ENCODE results near the gene SSBP2.

The SSBP2 gene

DNA sequence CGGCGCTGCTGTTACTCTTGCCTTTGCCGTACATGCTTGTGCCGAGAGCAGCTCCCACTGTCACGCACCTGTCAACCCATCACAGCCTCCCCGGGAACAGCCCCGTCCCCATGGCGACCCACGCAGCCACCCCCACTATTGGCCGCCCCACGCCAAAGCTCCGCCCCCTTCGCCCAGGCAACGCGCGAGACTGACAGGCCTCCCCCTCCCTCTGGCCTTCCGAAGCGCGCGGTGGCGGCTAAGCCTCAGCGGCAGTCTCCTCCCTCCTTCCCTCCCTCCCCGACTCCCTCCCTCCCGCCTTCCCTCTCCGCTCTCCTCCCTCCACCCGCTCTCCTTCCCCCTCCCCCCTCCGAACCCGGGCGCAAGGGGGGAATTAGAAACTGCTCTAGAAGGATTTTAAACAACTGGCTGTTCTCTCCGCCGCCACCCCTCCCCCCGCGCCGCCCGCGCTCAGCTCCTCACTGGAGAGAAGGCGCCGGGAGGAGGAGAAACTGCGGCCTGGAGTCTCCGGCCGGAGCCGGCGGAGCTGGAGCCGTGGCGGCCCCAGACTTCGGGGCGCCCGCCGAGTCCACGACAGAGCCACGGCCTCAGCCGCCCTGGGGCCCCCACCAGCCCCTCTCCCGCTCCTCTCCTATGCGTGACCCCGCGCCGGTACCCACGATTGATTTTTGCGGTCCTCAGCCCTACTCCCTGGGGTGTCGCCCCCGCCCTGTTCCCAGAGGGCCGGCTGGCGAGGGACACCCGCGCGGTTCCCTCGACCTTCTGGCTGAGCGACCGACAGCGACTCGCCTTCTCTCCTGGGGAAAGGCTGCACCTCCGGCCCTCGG, at the start of gene SSBP2:
Gene SSBP2 (minus strand): TSS at position 89 of the 827 bp plus-strand sequence. CDS start 55 bp downstream, at position 34.
- peak; percentile 96 for DNase-seq

DNA sequence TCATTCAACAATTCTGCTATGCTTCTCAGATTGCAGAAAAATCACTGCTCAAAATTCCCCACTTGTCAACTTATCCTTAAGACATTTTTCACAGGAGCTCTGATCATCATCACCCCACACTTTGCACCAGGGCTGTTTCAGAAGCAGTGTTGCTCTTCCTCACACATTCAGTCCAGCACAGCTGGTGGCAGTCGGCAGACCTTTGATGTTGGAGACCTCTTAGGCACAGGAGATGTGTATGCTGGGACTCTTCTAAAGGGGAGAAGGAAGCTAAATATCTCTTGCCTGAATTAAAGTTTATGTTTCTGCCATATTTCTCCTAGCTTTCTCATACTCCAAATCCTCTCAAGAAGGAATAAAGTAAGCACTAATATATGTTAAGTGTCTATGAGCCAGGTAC, 44.8 kb upstream of the SSBP2 start:
- no peak for DNase-seq

DNA sequence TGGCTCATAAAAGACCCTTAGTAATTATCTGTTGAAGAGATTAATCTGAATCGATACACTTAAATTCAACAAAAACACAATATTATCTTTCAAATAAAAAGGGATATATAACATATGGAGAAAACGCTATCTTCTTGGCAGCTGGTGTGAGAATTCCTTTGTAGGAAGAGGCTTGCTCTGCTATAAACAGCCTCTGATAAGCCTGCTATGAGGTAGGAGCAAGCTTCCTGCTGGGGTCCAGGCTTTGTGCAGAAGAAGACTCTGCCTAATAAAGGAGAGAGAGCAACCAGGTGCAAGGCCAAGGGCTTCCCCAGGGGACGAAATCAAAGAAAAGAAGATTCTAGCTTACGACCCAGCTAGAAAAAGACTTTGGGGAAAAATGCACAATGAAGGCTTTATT, 43.3 kb upstream of the SSBP2 start:
- no peak for DNase-seq

DNA sequence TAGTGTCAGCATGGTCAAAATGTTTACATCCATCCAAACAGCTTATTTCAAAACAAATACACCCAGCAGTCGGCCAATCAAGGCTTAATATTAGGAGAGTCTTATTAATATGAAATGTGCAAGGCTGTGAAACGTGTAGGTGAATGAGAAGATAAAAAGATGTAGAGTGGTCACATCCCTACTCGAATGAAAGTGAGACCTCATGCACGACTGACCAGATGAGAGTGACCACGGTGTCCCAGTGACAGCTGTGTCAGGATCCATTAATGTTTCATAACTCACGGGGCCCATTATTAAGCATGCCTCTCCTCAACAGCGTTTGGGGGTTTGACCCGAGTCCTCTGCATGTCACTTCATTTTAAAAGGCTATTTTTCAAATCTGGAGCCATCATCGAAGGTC, 39.4 kb upstream of the SSBP2 start:
- DNase-seq, result no peak

DNA sequence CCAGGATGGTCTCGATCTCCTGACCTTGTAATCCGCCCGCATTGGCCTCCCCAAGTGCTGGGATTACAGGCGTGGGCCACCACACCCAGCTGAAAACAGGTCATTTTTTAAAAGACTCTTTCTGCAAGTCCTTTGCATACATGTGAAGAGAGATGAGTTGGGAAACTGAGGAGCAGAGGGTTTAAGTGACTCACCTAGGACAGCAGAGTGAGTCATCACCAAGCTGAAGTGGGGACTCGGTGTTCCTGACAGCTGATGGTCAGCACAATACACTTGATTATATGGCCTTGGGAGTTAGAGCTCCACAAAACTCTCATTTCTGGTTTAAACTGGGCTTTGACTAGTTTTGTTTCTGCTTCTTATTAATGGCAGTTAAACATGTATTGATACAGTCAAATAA, 38.1 kb upstream of the SSBP2 start:
- no peak for DNase-seq

DNA sequence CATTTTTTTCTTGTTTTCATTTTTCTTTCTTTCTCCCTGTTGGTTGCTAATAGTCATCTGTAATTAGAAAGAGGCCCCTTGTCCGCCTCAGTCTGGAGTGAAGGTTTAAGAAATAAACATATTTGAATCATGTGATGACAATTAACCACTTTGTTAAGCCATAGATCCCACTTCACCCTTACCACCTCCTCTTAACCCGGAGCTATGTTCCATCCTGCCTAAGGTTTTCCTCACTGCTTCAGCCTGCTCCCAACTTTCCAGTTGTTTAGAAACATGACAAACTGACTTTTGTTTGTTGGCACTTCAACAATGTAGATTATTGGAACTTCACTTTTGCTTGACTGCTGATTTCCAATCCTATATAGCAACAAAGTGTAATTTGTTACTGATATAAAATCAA, 37.4 kb upstream of the SSBP2 start:
- no peak for DNase-seq

DNA sequence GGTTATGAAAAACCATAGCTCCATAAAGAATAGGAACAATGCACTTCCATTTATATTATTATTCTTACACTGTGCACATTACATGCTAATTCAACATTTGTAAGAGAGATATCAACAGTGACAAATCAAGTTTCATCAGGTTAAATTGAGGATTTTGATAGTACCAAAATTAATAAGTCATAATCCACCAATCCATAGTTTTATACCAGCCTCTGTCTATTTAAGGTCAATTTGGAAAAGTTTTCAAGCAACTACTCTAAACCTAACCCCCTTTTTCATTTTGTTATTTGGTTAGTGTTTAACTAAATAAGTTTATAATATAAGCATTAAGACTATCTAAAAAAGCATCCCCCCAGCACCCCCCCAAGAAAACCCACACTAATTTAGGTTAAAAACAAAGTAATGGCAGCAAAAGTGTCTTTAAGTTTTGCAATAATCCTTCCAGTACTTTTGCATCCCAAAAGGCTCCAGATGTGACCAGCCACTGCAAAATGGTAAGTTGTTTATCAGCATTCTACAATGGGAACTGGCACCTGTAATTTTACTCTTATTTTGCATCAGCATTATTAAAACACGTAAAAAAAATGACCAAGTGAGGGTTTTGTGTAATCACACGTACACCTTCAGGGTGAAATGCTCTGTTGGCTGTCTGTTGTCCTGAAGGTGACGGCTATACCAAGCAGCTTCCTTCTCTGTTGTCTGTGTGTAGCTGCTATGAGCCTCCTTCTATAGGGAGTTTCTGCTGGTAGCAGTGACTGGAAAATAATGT, 36.8 kb upstream of the SSBP2 start:
- no peak for DNase-seq

DNA sequence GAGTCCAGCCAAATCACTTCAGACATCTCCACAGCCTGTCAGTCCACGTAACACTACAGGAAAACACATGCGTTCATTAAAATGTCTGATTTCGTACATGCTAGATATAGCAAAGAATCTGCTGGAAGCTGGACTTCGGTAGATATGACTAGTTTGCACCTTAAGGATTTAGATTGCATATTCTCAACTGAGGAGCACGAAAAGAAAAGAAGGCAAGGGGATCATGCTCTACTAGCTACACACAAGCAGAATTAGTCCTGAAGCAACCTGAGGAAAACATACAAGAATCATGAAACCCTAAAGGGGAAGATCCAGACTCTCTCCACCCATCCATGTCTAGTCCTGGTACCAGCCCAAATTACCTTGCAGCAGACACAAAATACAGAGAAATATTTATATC, 36.1 kb upstream of the SSBP2 start:
- DNase-seq, result no peak

DNA sequence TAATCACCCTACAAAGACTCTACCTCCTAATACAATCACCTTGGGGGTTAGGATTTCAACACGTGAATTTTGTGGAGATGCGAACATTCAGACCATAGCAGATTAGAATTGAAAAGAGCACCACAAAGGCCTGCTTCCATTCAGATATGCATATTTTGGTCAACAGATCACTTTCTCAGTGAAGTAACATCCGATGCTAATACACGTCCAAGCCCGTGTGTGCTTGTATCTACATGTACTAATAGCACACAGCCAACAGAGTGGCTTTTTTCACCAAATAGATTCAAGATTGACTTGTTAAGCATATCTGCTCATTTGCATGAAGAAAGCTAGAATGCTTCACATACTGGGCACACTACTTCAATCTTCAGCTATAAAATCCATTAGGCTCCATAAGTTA, 35.6 kb upstream of the SSBP2 start:
- no peak for DNase-seq

DNA sequence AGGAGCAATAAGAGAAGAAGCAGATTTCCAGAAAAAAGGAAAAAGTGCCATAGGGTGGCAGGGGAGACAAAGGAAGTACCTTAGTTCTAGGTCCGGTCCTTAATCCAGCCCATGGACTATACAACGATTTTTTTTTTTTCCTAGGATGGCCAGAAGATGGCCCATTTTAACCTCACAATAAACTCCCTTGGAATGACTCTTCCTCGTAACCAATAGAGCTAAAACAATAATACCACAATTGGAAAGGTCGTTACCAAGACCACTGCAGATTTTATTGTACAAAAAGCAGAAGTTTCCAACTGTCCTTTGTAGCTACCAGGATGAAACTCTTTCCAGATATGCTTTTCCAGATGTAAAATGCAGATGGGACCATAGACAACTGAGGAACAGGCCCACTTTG, 34.4 kb upstream of the SSBP2 start:
- no peak for DNase-seq

DNA sequence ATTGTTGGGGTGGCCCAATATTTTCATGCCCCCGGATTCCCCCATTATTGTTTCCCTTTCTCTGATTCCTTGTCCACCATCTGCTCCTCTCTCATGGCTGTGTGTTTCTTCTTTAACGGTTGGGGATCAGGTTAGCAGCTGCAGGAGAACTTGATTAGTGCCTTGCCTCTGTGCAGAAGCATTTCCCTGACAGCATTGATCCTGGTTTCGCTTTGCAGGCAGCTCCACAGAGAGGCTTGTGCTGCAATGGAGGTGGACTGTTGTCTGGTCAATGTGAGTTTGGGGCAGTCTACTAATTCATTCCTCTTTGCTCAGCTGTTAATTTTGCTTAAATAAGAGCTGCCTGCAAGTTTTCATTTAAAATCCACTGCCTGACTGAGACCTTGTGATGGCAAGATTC, 32.5 kb upstream of the SSBP2 start:
- peak; percentile 29 for DNase-seq

DNA sequence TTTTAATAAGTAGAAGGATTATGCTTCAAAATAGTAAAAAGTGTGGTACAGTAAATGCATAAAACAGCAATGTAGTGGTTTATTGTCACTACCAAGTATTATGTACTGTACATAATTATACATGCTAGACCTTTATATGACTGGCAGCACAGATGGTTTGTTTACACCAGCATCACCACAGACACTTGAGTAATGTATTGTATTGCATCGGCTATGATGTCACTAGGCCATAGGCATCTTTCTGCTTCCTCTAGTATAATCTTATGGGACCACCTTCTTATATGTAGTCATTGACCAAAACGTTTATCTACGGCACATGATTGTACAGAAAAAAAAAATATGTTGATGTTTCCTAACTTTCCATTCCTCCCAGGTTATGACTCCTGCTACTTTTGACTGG, 31.9 kb upstream of the SSBP2 start:
- no peak for DNase-seq

DNA sequence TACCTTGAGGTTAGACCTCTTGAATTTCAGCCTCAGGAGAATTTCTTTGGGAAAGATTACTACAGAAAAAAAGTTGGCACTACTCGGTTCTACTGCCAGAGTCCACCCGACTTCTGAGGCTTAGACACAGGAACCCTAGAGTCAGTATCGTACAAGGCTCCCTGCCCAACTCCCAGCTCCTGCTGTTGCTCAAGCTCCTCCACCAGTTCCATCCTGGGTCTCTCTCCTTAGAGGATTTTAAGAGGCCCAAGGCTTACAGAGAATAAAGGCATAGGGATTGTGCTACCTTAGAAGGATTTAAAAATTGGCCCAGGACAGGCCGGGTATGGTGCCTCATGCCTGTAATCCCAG, 29.0 kb upstream of the SSBP2 start:
- DNase-seq, result no peak

DNA sequence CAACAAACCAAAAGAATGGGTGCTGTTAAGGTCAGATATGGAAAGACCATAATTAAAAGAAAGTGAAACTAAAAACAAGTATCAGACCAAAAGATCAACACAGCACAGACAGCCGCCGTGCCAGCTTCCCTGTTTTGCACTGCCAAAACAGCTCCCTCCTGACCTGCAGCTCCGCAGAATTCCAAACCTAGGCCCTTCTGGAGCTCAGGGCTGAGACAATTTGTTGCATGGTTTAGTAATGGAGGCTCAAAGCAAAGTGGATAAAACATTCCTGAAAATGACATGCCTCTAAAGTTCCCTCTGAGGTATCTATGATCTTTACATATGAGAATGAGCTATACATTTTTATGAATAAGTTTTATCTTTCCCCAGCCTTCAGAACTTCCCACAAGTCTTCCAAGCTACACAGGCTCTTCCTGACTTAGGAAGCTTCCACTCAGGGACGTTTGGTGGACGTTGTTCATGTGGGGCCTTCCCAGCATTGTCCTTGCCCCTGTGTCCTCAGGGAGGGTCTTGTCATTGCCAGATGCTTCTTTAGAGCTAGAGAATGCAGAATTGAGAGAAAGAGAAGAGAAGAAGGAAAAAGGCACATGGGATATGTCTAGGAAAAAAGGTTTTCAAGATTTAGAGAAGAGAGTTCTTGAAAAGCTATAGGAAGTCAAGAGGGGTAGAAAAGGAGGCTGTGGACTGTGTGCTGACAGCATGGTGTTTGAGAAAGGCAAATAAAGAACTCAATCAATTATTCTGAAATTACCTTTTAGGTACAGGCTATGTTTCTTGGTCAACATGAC, 28.4 kb upstream of the SSBP2 start:
- no peak for DNase-seq

DNA sequence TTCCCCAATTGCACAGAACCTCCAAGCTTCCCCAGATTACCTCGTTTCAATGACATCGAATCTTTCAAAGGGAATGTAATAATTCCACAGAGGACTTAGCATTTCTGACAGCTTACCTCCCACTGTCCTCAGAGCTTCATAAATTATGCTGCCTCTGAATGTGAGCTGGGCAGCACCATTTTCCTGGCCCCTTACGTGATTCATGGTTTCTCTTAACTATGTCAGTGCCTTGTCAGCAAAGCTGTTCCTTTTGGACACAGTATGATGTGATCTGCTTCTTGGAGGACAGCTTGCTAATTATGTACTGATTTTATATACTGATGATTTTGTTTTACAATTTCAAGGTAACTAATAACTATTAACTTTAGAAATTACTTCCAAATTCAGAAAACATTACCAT, 27.7 kb upstream of the SSBP2 start:
- DNase-seq, result no peak

DNA sequence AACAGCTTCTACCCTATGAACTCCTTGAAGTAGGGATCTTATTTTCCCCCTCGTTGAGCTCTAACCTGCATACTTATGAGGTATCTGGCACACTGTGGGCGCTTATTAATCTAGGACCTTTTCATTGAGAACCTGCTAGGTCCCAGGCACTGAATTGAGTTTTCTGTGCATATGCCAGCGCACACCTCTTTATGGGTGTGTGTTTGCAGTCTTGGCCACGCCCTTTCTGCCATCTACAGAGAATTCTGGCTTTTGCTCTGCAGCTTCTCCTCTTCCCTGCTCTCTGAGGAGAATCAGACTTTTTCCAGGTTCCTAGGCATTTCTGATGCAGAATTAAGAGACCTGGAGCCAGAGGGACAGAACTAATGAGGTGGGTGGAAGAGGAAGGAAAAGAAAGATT, 25.4 kb upstream of the SSBP2 start:
- DNase-seq, result no peak

DNA sequence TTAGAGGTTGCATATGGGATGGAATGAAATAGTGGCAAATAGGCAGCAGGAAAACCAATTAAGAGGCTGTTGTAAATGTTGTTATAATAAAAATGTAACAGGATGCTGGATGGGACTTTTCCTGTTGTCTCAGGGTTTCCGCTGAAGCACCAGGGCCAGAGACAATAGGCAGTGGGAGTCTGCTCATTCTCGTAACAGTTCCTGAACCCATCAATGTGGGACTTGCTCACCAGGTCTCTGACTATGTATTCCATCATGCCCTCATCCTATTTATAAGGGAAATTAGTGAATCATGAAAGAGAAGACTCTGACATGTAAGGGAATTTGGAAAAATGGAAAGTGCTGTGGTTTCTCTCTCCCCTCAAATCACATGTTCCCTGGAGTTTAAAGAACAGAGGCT, 23.5 kb upstream of the SSBP2 start:
- no peak for DNase-seq

DNA sequence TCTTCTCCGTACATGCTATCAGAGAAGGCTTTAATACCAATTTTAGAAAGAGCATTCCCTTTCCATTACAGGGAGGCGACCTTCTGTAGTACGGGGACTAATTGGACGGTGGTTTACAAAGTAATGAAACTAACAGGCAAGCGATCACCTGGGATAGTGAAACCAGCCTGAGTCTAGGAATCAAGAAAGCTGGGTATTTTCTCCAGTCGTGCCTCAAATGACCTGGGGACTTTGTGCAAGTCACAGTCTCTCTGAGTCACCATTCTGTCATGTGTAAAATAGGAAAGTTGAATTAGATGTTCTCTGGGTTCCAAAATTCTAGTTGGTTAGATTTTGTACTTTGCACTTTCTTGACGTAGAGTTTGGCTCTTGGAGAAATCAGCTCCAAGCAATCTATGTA, 22.7 kb upstream of the SSBP2 start:
- no peak for DNase-seq

DNA sequence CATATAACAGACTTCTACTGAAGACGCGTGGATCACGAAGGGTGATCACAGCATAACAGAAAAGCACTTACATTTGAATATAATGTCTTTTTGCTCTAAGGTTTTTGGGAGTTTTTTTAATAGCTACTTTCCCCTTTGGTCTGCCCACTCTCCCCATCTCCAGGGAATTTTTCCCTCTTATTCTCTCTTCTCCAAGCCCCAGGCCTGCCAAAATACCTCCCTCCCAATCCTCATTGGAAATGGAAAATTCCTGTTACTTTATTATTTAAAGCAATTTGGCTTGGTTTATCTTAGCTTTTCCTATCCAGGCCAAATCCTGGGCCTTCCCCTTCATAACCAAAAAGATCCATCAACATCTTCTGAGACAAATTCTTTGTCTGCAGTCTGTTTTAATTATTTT, 22.3 kb upstream of the SSBP2 start:
- DNase-seq, result no peak

DNA sequence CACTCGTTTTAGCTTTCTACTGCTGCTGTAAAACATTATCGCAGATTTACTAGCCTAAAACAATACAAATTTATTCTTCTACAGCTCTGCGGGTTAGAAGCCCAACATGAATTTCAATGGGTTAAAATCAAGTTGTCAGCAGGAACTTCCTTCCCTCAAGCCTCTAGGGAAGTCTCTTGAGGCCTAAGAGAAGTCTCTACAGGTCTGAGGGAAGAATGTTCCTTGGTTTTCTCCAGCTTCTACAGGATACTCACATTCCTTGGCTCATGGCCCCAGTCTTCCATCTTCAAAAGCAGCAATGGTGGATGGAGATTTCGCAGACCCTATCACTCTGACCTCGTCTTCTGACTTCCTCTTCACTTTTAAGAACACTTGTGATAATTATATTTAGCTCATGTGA, 21.6 kb upstream of the SSBP2 start:
- DNase-seq, result no peak

DNA sequence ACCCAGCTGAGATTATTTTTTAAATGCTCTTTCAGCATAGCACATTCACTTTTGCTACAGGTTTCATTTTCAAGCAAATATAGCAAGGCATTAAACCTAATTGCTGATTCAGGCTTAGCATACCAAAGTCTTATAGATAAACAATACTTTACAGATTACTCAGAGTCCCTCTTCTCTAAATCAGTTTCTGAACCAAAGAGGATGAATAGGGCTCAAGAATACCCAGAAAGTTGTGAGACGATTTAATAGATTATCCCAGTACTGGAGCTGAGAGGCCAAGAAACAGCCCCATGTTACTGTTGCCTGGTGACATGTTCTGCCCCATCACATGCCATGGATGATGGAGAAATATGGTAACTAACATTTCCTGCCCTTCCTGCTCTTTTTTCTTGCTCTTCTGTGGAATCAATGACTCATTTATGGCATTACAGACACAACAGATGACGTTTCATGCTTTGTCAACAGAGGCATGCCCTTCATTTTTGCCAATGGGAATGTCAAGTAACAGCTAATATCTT, 18.1 kb upstream of the SSBP2 start:
- no peak for DNase-seq

DNA sequence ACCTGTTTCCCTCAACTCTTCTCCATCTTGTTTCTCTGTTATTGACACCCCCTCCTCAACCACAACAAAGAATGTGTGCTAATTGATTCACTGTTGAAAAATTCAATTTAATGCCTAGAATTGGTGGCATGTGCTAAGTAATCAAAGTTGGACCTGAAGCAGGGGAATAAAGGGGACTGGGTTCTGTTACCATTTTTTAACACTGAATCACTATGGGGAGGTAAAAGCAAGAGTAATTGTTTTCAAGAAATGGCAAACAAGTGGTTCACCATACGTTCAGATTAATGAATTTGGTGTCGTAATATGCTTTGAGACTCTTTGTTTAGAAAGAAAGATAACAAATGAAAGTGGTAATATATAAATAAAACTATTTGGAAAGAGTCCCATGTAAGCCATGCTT, 17.0 kb upstream of the SSBP2 start:
- DNase-seq, result no peak

DNA sequence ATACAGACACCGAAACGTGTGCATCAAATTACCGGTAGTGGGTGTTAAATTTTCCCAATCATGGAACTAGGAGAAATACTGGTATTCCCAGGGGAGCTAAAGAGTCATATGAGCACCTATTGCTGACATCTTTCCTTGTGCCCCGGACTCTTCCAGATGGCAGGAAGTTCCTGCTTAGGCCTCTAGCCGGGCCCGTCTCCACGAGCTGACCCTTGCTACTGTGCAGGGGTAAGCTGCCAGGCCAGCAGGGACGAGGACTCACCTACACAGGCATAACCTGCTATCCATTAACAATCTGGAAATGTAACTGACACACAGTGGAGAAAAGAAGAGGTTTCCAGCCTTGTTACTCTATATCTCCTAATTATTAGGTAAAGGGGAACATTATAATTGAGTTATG, 16.2 kb upstream of the SSBP2 start:
- DNase-seq, result no peak

DNA sequence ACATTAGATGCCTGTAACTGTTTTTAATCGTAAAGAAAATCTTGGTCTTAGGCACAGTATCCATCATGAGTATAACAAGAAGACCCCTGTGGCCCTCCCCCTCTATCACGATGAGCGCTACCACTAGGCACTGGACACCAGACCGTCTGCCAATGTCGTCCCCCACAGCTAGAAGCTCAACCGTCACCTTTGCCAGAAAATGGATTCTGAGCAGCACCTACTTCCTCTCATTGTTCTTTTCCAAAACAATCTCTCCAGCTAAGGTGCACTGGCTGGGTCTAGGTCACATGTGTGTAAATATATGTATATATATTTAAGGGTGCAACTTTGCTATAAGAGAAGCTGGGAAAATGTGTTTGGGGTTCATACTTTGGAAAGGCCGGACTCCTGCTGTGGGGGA, 15.7 kb upstream of the SSBP2 start:
- DNase-seq, result no peak

All from NCI-H774 (cell line).